HG02870 (cell line): ENCODE measurements around the gene SERHL2.
"Not testable (repeated sequence)": the region's sequence is repeated elsewhere in the genome, so short reads cannot be mapped to it uniquely, and the experiment has no call there.

Experiments
- ATAC-seq: cut with Tn5 transposase; IDR thresholded peaks from one replicate; pipeline ENCODE4 v1.9.1; 2021; ENCODE audit warnings: mild to moderate bottlenecking, moderate library complexity; ENCODE audit not compliant: unreplicated experiment

Gene SERHL2

GRCh38 chr22:42603427-42603826 lies 49.7 kb downstream of the SERHL2 start:
- ATAC-seq = no peak

- no peak for ATAC-seq
Observed at GRCh38 chr22:42604403-42604802, 50.6 kb downstream of the SERHL2 start.

GRCh38 chr22:42607641-42608040 lies 53.9 kb downstream of the SERHL2 start:
- ATAC-seq = not testable (repeated sequence)

GRCh38 chr22:42608136-42608822 lies 54.5 kb downstream of the SERHL2 start:
- no peak for ATAC-seq

- ATAC-seq = no peak
Observed at GRCh38 chr22:42608823-42609361, 55.1 kb downstream of the SERHL2 start.

GRCh38 chr22:42610186-42610585 lies 56.4 kb downstream of the SERHL2 start:
- ATAC-seq = no peak

GRCh38 chr22:42611051-42611450 lies 57.3 kb downstream of the SERHL2 start:
- ATAC-seq = no peak

- ATAC-seq = no peak
Observed at GRCh38 chr22:42612336-42612735, 58.6 kb downstream of the SERHL2 start.

- no peak for ATAC-seq
Observed at GRCh38 chr22:42613872-42614301, 60.1 kb downstream of the SERHL2 start.

GRCh38 chr22:42614312-42615091 lies 60.7 kb downstream of the SERHL2 start, which contains the start of gene POLDIP3:
POLDIP3 (minus strand) TSS chr22:42614883; CDS start chr22:42614857, 26 bp downstream.
- ATAC-seq = peak; percentile 73

GRCh38 chr22:42615092-42615859 lies 61.5 kb downstream of the SERHL2 start:
- peak; percentile 52 for ATAC-seq

- ATAC-seq = not testable (repeated sequence)
Observed at GRCh38 chr22:42615860-42616175, 62.1 kb downstream of the SERHL2 start.

- ATAC-seq = no peak
Observed at GRCh38 chr22:42617155-42617983, 63.6 kb downstream of the SERHL2 start.

GRCh38 chr22:42619261-42620063 lies 65.7 kb downstream of the SERHL2 start:
- ATAC-seq = no peak

- no peak for ATAC-seq
Observed at GRCh38 chr22:42620084-42620483, 66.3 kb downstream of the SERHL2 start.

GRCh38 chr22:42621505-42622002 lies 67.8 kb downstream of the SERHL2 start:
- no peak for ATAC-seq

- ATAC-seq = no peak
Observed at GRCh38 chr22:42622061-42622710, 68.4 kb downstream of the SERHL2 start.

GRCh38 chr22:42623301-42623751 lies 69.6 kb downstream of the SERHL2 start:
- ATAC-seq = peak; percentile 47
